ENCODE results near the gene PRRX2.
"Not testable (repeated sequence)": the region's sequence is repeated elsewhere in the genome, so short reads cannot be mapped to it uniquely, and the experiment has no call there.

- not testable (repeated sequence) for TF ChIP-seq POLR2A (IDR thresholded peaks at IDR 0.05)
- TF ChIP-seq, protein P1, sequence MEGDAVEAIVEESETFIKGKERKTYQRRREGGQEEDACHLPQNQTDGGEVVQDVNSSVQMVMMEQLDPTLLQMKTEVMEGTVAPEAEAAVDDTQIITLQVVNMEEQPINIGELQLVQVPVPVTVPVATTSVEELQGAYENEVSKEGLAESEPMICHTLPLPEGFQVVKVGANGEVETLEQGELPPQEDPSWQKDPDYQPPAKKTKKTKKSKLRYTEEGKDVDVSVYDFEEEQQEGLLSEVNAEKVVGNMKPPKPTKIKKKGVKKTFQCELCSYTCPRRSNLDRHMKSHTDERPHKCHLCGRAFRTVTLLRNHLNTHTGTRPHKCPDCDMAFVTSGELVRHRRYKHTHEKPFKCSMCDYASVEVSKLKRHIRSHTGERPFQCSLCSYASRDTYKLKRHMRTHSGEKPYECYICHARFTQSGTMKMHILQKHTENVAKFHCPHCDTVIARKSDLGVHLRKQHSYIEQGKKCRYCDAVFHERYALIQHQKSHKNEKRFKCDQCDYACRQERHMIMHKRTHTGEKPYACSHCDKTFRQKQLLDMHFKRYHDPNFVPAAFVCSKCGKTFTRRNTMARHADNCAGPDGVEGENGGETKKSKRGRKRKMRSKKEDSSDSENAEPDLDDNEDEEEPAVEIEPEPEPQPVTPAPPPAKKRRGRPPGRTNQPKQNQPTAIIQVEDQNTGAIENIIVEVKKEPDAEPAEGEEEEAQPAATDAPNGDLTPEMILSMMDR (IDR thresholded peaks at IDR 0.05): not testable (repeated sequence)
Measured at GRCh38 chr9:129662239-129662638, 3.2 kb upstream of the PRRX2 start.

Measured in upper lobe of left lung (tissue), 4 donors.